Tibial nerve (tissue), 4 donors: ENCODE data around the gene SLC27A4. TPM values are rescaled to one million over a fixed set of nuclear protein-coding genes. Genes with fewer than 3 reads are reported as not detected.

Experiments used
- DNase-seq, 2 donors: peaks; one replicate each; pipeline ENCODE4 v3.0.0-alpha.2; 2019; ENCODE audit warnings: low spot score in 2 of 2
- H3K27ac ChIP-seq, 4 donors: fragments of 200-600 bp; sonication (generic) in 3 of 4; one replicate each; pipeline ENCODE4 v1.5.1; 2017 to 2019; ENCODE audit warnings: mild to moderate bottlenecking in 1 of 4
- H3K27me3 ChIP-seq, 2 donors: fragments of 200-600 bp; sonication (generic) in 1 of 2; one replicate each; pipeline versions ENCODE4 v1.5.1 to v1.6.0; 2017 to 2019
- H3K36me3 ChIP-seq, 3 donors: fragments of 200-600 bp; sonication (generic); one replicate each; pipeline ENCODE4 v1.5.1; 2018 to 2019
- H3K4me1 ChIP-seq, 4 donors: fragments of 200-600 bp; sonication (generic) in 3 of 4; one replicate each; pipeline ENCODE4 v1.5.1; 2017 to 2019
- H3K4me3 ChIP-seq, 4 donors: fragments of 200-600 bp; sonication (generic) in 3 of 4; one replicate each; pipeline ENCODE4 v1.5.1; 2017 to 2019; ENCODE audit warnings: mild to moderate bottlenecking in 1 of 4, moderate library complexity in 1 of 4
- H3K9me3 ChIP-seq, 4 donors: fragments of 200-600 bp; sonication (generic) in 3 of 4; one replicate each; pipeline ENCODE4 v1.5.1; 2017 to 2019
- EP300 ChIP-seq, 2 donors: sonication (generic); formaldehyde crosslinking; IDR thresholded peaks; one replicate each; pipeline ENCODE4 v1.6.1; 2017; ENCODE audit warnings: antibody characterized with exemption in 2 of 2, mild to moderate bottlenecking in 1 of 2
- POLR2A ChIP-seq, 2 donors: fragments of 450-650 bp; IDR thresholded peaks; one replicate each; pipeline ENCODE4 v1.6.1; 2017; ENCODE audit warnings: antibody characterized with exemption in 2 of 2, mild to moderate bottlenecking in 2 of 2, moderate library complexity in 2 of 2
- WGBS, 2 donors: methylation state at CpG; one replicate each; pipeline ENCODE4 v1.1.5; 2018; 5-methylcytosine and 5-hydroxymethylcytosine counted together
- total RNA-seq, 4 donors: library from RNA; depleted of rRNA; stranded (reverse); fragments of >200 nt; gene quantifications; one replicate each; pipeline ENCODE4 v1.1.0, GENCODE V29; 2016
- TF ChIP-seq, protein P1 (sequence below), 5 experiments: fragments of 200-600 bp in 3 of 5; fragments of 450-650 bp in 2 of 5; sonication (generic) in 3 of 5; IDR thresholded peaks; one replicate each; pipeline ENCODE4 v1.5.1; 2016 to 2019; ENCODE audit warnings: antibody characterized with exemption in 5 of 5, mild to moderate bottlenecking in 3 of 5, moderate library complexity in 2 of 5

Gene SLC27A4
- 10 to 100 TPM; 13.5 to 33.3 (median 18.0) TPM for total RNA-seq

DNA sequence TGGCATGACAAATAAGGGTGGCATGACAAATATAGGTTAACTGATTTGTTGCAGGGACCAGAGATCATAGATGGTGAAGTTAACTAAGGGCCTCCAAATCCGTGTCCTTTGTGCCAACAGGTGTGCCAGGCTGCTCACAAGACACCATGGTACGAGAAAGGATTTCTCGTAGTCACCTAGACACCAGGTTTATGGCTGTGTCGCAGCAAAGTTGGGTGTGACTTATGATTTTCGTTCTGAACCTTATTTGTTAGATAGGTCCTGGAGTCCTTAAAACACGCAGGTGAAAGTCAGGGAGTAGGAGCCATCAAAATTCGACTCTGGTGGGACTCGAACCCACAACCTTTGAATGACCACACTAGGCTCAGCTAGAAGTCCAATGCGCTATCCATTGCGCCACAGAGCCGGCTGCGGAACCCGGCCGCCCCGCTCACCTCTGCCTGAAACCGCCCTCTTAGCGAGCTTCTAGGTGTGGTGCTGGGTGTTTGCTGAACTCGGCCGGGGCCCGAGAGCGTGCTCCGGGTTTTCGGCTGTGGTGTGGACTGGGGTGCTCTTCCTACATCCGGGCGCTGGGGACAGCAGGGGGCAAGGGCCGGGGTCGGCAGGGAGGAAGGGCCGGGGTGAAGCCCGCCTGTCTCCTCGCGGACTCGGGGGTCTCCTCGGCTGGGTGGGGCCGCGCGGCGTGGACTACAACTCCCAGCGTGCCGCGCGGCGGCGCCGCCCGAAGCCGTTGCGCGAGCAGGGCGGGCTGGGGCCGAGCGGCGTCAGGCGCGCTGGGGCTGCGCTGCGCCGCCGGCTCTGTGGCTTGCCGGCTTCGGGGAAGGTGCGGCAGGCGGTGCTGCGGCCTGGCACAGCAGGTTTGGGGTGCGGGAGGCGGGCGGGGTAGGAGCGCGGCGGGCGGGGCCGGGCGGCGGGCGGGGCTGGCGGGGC is at the start of gene SLC27A4:
TSS of gene SLC27A4 (plus strand) at position 767 of the 930 bp plus-strand sequence. CDS start 2,606 bp downstream, outside the sequence.
- peak within 1 kb of the TSS; percentile 21 to 82 (median 79) for H3K27ac ChIP-seq
- 9 to 17% methylated on average over 29 to 52 of the region's 75 CpGs for WGBS, 2 donors

DNA sequence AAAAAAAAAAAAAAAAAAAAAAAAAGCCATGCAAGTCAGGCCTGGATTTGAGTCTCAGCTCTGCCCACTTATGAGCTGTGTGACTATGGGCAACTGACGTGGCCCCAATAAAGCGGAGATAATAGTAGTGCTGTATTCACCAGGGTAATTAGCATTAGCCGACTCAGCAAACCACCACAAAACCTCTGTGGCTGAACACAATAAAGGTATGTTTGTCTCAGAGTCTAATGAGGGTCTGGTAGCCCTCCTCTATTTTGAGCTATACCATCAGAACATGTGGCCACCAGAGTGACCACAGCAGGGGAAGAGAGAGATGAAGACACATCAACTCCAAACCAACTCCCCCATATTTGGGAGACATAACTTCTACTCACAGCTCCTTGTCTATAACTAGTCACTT is 48.3 kb upstream of the SLC27A4 start:
- H3K9me3 ChIP-seq = no peaks in the 10 kb centered on the region
- no peak overlapping the region for H3K27ac ChIP-seq
- peaks cover 2 to 45% (median 4%) of the 10 kb centered on the region in 3 donors for H3K36me3 ChIP-seq
- TF ChIP-seq POLR2A (IDR thresholded peaks at IDR 0.05) (no peak), EP300 (IDR thresholded peaks at IDR 0.05) (no peak)
- TF ChIP-seq, protein P1, sequence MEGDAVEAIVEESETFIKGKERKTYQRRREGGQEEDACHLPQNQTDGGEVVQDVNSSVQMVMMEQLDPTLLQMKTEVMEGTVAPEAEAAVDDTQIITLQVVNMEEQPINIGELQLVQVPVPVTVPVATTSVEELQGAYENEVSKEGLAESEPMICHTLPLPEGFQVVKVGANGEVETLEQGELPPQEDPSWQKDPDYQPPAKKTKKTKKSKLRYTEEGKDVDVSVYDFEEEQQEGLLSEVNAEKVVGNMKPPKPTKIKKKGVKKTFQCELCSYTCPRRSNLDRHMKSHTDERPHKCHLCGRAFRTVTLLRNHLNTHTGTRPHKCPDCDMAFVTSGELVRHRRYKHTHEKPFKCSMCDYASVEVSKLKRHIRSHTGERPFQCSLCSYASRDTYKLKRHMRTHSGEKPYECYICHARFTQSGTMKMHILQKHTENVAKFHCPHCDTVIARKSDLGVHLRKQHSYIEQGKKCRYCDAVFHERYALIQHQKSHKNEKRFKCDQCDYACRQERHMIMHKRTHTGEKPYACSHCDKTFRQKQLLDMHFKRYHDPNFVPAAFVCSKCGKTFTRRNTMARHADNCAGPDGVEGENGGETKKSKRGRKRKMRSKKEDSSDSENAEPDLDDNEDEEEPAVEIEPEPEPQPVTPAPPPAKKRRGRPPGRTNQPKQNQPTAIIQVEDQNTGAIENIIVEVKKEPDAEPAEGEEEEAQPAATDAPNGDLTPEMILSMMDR (IDR thresholded peaks at IDR 0.05) = no peak
- H3K4me1 ChIP-seq = no peaks in the 10 kb centered on the region
- no peak overlapping the region for H3K4me3 ChIP-seq
- WGBS, 2 donors = 74 to 81% methylated on average over 3 of the region's 3 CpGs
- no peaks in the 10 kb centered on the region for H3K27me3 ChIP-seq
- no peak for DNase-seq

More for the DNA sequence above, at the start of gene SLC27A4:
- peak; percentile 28 to 37 for DNase-seq
- Histone ChIP-seq H3K36me3 (peaks cover 0 to 26% (median 10%) of the 10 kb centered on the region in 3 donors), H3K27me3 (no peaks in the 10 kb centered on the region), H3K4me1 (peaks cover 0 to 19% (median 10%) of the 10 kb centered on the region in 4 donors), H3K4me3 (peak within 1 kb of the TSS; percentile 78 to 92 (median 88)), H3K9me3 (no peaks in the 10 kb centered on the region)
- TF ChIP-seq, protein P1 (IDR thresholded peaks at IDR 0.05) = peak in 1 of 5 experiments; percentile 14
- TF ChIP-seq POLR2A (IDR thresholded peaks at IDR 0.05) = peak in 1 of 2 donors; percentile 21
- TF ChIP-seq EP300 (IDR thresholded peaks at IDR 0.05) = no peak

DNA sequence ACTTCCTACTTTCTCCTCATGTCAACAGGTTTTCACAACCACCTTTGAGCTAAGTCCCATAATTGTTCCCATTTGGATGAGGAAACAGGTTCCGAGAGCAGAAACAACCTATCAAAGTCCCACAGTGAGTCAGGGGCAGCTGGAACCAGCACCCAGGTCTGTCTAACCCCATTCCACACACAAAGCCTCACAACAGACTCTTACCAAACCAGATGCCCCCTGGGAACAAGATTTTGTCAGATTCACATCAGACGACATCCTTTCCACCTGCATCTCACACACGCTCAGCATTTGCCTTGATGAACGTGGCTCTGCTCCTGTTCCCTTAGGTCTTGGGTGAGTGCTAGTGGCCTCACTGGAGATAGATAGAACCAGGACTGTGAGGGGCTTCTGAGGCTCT is 47.2 kb upstream of the SLC27A4 start:
- 79 to 85% methylated on average over 4 of the region's 4 CpGs for WGBS, 2 donors
- DNase-seq = no peak
- TF ChIP-seq EP300 (IDR thresholded peaks at IDR 0.05) (no peak), POLR2A (IDR thresholded peaks at IDR 0.05) (no peak)
- TF ChIP-seq, protein P1 (IDR thresholded peaks at IDR 0.05) = no peak

DNA sequence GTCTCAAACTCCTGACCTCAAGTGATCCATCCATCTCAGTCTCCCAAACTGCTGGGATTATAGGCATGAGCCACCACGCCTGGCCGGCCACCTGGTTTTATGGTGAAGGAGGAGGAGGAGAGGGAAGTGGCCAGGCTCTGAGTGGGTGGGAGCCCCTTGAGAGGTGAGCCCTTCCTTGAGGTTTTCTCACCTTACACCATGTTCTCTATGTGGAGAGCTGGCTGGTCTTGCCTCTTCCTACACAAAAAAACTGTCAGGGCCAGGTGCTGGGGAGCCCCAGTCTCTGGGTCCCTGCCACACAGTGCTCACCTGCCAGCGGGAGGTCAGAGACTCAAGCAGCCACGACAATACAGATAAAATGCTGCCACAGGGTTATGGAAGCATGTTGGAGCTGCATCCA is 46.2 kb upstream of the SLC27A4 start:
- DNase-seq = no peak
- WGBS, 2 donors = 78 to 94% methylated on average over 4 of the region's 4 CpGs
- Histone ChIP-seq H3K36me3 (peaks cover 0 to 24% (median 2%) of the 10 kb centered on the region in 3 donors), H3K4me1 (no peaks in the 10 kb centered on the region), H3K9me3 (no peaks in the 10 kb centered on the region), H3K4me3 (no peak overlapping the region), H3K27me3 (no peaks in the 10 kb centered on the region), H3K27ac (no peak overlapping the region)
- TF ChIP-seq, protein P1 (IDR thresholded peaks at IDR 0.05) = no peak
- TF ChIP-seq POLR2A (IDR thresholded peaks at IDR 0.05) = no peak
- no peak for TF ChIP-seq EP300 (IDR thresholded peaks at IDR 0.05)

More for the DNA sequence above, 47.2 kb upstream of the SLC27A4 start:
- no peak overlapping the region for H3K27ac ChIP-seq
- H3K27me3 ChIP-seq = no peaks in the 10 kb centered on the region
- no peak overlapping the region for H3K4me3 ChIP-seq
- H3K9me3 ChIP-seq = no peaks in the 10 kb centered on the region
- H3K36me3 ChIP-seq = peaks cover 2 to 34% (median 4%) of the 10 kb centered on the region in 3 donors
- H3K4me1 ChIP-seq = no peaks in the 10 kb centered on the region
